ENCODE results near the gene NOX5. TPM values are rescaled to one million over a fixed set of nuclear protein-coding genes. Genes with fewer than 3 reads are reported as not detected.

Gene NOX5
- total and polyA plus RNA-seq, 10 of the 15 experiments (the other 5 are each of a cell fraction or from before 2014, with no cell fraction given), result not detected

Other genes with a start within 250 kb of the NOX5 start
- 113 and 115 TPM in 2 replicates for gene ANP32A, start 193.8 kb upstream of the NOX5 start, total RNA-seq (2014; rRNA removed)
- 232 and 235 TPM in 2 replicates for gene ANP32A, start 193.8 kb upstream of the NOX5 start, total RNA-seq (2014; rRNA removed; fragmentation: Illumina TruSeq; extraction: Trizol)
- gene ANP32A, start 193.8 kb upstream of the NOX5 start, total RNA-seq (2021), result 227 and 244 TPM in 2 replicates
- 170 and 224 TPM in 2 replicates for gene ANP32A, start 193.8 kb upstream of the NOX5 start, polyA plus RNA-seq (2011; rRNA removed)
- gene ANP32A, start 193.8 kb upstream of the NOX5 start, polyA plus RNA-seq (2014; fragmentation: Illumina TruSeq; extraction: Trizol), result 666 and 753 TPM in 2 replicates
- gene ANP32A, start 193.8 kb upstream of the NOX5 start, polyA plus RNA-seq (2014; fragmentation: Nextera tagmentation; extraction: Ambion mirVana), result 10 to 100 TPM; 29.6 to 35.3 TPM
- 247 and 261 TPM in 2 replicates for gene ANP32A, start 193.8 kb upstream of the NOX5 start, polyA plus RNA-seq (2014; rRNA removed)
- 100 to 1,000 TPM; 232 to 271 TPM for gene ANP32A, start 193.8 kb upstream of the NOX5 start, polyA plus RNA-seq (2016; fragmentation: Nextera tagmentation; extraction: Ambion mirVana)
- not detected in 2 replicates for gene SPESP1, start 84.2 kb upstream of the NOX5 start, total RNA-seq (2014; rRNA removed)
- gene SPESP1, start 84.2 kb upstream of the NOX5 start, total RNA-seq (2014; rRNA removed; fragmentation: Illumina TruSeq; extraction: Trizol), result not detected in 2 replicates
- gene SPESP1, start 84.2 kb upstream of the NOX5 start, total RNA-seq (2021), result not detected in 2 replicates
- gene SPESP1, start 84.2 kb upstream of the NOX5 start, polyA plus RNA-seq (2011; rRNA removed), result not detected in 2 replicates
- gene SPESP1, start 84.2 kb upstream of the NOX5 start, polyA plus RNA-seq (2014; fragmentation: Illumina TruSeq; extraction: Trizol), result not detected in 2 replicates
- gene SPESP1, start 84.2 kb upstream of the NOX5 start, polyA plus RNA-seq (2014; fragmentation: Nextera tagmentation; extraction: Ambion mirVana), result not detected
- gene SPESP1, start 84.2 kb upstream of the NOX5 start, polyA plus RNA-seq (2014; rRNA removed), result not detected in 2 replicates
- not detected for gene SPESP1, start 84.2 kb upstream of the NOX5 start, polyA plus RNA-seq (2016; fragmentation: Nextera tagmentation; extraction: Ambion mirVana)
- 2.1 and 2.9 TPM in 2 replicates for gene GLCE, start 145.9 kb downstream of the NOX5 start, total RNA-seq (2014; rRNA removed)
- 2.5 and 3.2 TPM in 2 replicates for gene GLCE, start 145.9 kb downstream of the NOX5 start, total RNA-seq (2014; rRNA removed; fragmentation: Illumina TruSeq; extraction: Trizol)
- gene GLCE, start 145.9 kb downstream of the NOX5 start, total RNA-seq (2021), result 2.1 and 2.8 TPM in 2 replicates
- 11.9 and 15.5 TPM in 2 replicates for gene GLCE, start 145.9 kb downstream of the NOX5 start, polyA plus RNA-seq (2011; rRNA removed)
- 3.5 and 4.1 TPM in 2 replicates for gene GLCE, start 145.9 kb downstream of the NOX5 start, polyA plus RNA-seq (2014; fragmentation: Illumina TruSeq; extraction: Trizol)
- gene GLCE, start 145.9 kb downstream of the NOX5 start, polyA plus RNA-seq (2014; fragmentation: Nextera tagmentation; extraction: Ambion mirVana), result 1 to 10 TPM; 2.2 to 3.0 TPM
- gene GLCE, start 145.9 kb downstream of the NOX5 start, polyA plus RNA-seq (2014; rRNA removed), result 1.8 and 2.7 TPM in 2 replicates
- gene GLCE, start 145.9 kb downstream of the NOX5 start, polyA plus RNA-seq (2016; fragmentation: Nextera tagmentation; extraction: Ambion mirVana), result 1 to 10 TPM; 2.2 to 3.7 TPM